CD8-positive, alpha-beta memory T cell (primary cell): ENCODE measurements around the gene GRN. TPM values are rescaled to one million over a fixed set of nuclear protein-coding genes. Genes with fewer than 3 reads are reported as not detected.

Experiments
- CTCF ChIA-PET: fragments of 350-600 bp; sonication (Branson Sonifier 250); formaldehyde crosslinking; loops from one replicate; lab custom pipeline; 2021; ENCODE audit warnings: antibody characterized with exemption; lab: Charles Lee
- POLR2A ChIA-PET: fragments of 350-600 bp; sonication (Branson Sonifier 250); formaldehyde crosslinking; loops from one replicate; lab custom pipeline; 2021; ENCODE audit warnings: antibody characterized with exemption; lab: Charles Lee
- DNase-seq, 5 donors: peaks; one replicate each; pipeline versions ENCODE4 v3.0.0 to v3.0.0-alpha.2; 2020 to 2022; ENCODE audit warnings: mixed read lengths in 1 of 5
- H3K27ac ChIP-seq: one replicate; pipeline ENCODE4 v1.7.0; 2013; ENCODE audit warnings: low read depth, mild to moderate bottlenecking, low read length, moderate library complexity
- H3K27me3 ChIP-seq: 2 replicates; pipeline ENCODE4 v1.7.0; 2013; ENCODE audit warnings: low read length, mild to moderate bottlenecking; ENCODE audit not compliant: insufficient read depth, poor library complexity, severe bottlenecking
- H3K36me3 ChIP-seq: 2 replicates; pipeline ENCODE4 v1.7.0; 2013; ENCODE audit warnings: mild to moderate bottlenecking, low read length, moderate library complexity; ENCODE audit not compliant: insufficient read depth
- H3K4me1 ChIP-seq: 2 replicates; pipeline ENCODE4 v1.7.0; 2013; ENCODE audit warnings: mild to moderate bottlenecking, low read length, moderate library complexity; ENCODE audit not compliant: insufficient read depth
- H3K4me3 ChIP-seq: 2 replicates; pipeline ENCODE4 v1.7.0; 2013; ENCODE audit warnings: mild to moderate bottlenecking, low read length
- H3K9me3 ChIP-seq: 2 replicates; pipeline ENCODE4 v1.7.0; 2013; ENCODE audit warnings: mild to moderate bottlenecking, low read length
- H3K27ac Mint-ChIP-seq, 8 donors: one replicate each; pipeline ENCODE4 v1.8.0; 2020 to 2021; ENCODE audit warnings: mixed read lengths in 8 of 8, mild to moderate bottlenecking in 6 of 8, inconsistent platforms in 3 of 8, moderate library complexity in 3 of 8
- H3K27me3 Mint-ChIP-seq, 2 donors: one replicate each; pipeline ENCODE4 v1.8.0; 2020 to 2021; ENCODE audit warnings: mixed read lengths in 2 of 2, mild to moderate bottlenecking in 1 of 2, moderate library complexity in 1 of 2
- H3K36me3 Mint-ChIP-seq, 3 donors: one replicate each; pipeline ENCODE4 v1.8.0; 2020 to 2021; ENCODE audit warnings: mixed read lengths in 3 of 3, inconsistent platforms in 1 of 3, mild to moderate bottlenecking in 1 of 3
- H3K4me1 Mint-ChIP-seq, 3 donors: one replicate each; pipeline ENCODE4 v1.8.0; 2020 to 2021; ENCODE audit warnings: mixed read lengths in 3 of 3, inconsistent platforms in 1 of 3, mild to moderate bottlenecking in 1 of 3
- H3K4me3 Mint-ChIP-seq, 7 donors: one replicate each; pipeline ENCODE4 v1.8.0; 2020 to 2021; ENCODE audit warnings: mixed read lengths in 7 of 7, mild to moderate bottlenecking in 6 of 7, moderate library complexity in 4 of 7, inconsistent platforms in 2 of 7
- H3K9me3 Mint-ChIP-seq, 5 donors: one replicate each; pipeline ENCODE4 v1.8.0; 2020 to 2022; ENCODE audit warnings: mixed read lengths in 5 of 5, mild to moderate bottlenecking in 3 of 5, moderate library complexity in 2 of 5, inconsistent platforms in 1 of 5
- polyA plus RNA-seq: library from polyadenylated mRNA; unstranded; fragments of 300-500 nt; fragmentation: Illumina TruSeq; gene quantifications from one replicate; pipeline ENCODE4 v1.2.3, GENCODE V29; 2021
- total RNA-seq, 2 experiments: library from RNA; stranded (reverse); gene quantifications; one replicate each; pipeline ENCODE4 v1.2.3, GENCODE V29; 2021

GRN gene
- total and polyA plus RNA-seq, 3 experiments from 2014 or later, result 48.7 to 56.4 (median 50.3) TPM

DNA sequence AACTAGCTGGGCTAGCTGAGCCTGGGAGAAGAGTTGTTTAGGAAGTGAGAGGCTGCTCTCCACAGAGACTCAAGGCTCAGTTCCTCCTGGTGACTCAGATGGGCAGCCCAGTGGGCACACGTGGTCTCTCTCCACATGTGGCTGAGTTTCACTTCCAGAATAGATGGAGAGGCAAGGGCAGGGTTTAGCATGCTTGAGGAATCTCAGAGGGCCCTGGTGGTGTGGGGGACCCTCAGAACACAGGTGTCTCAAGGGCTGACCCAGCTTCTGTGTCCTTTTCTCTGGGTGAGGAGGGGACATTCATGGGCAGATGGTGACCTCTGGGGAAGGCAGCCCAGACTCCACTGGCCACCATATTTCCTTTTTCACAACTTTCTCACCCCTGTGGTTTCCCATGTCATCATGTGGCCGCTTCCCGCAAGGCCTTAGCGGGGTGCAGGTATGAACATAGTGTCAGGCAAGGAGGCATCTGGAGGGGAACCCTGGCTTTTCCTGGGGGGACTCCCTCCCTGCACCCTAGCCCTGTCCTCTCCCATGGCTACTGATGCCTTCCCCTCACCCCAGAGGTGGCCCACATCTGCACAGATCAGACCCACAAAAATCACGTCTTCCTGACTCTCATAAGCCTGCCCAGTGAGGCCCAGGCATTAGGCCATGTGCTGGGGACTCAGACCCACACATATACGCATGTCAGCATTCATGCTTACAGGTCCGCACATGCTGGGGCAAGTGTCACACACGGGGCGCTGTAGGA lies 3.3 kb downstream of the GRN start:
- POLR2A ChIA-PET, result no interaction called here
- Histone ChIP-seq H3K4me3 (no peak overlapping the region), H3K27me3 (no peaks in the 10 kb centered on the region), H3K36me3 (no peaks in the 10 kb centered on the region), H3K4me1 (peaks cover 14% of the 10 kb centered on the region), H3K9me3 (no peaks in the 10 kb centered on the region), H3K27ac (no peak overlapping the region)
- Mint-ChIP-seq H3K4me3 (peak overlapping the region in 1 of 7 donors; percentile 55), H3K36me3 (peaks cover 0 to 10% (median 0%) of the 10 kb centered on the region in 3 donors), H3K27ac (peak overlapping the region in 3 of 8 donors; percentile 38 to 73 (median 70)), H3K4me1 (peaks cover 23 to 38% (median 25%) of the 10 kb centered on the region in 3 donors), H3K9me3 (no peaks in the 10 kb centered on the region), H3K27me3 (peaks cover 5% of the 10 kb centered on the region in 2 donors)
- no peak for DNase-seq
- CTCF ChIA-PET, result interaction anchor here (2.0 kb wide), 1 partner anchor 138 kb away, joined by 8 read pairs; no protein-coding TSS in a partner anchor

DNA sequence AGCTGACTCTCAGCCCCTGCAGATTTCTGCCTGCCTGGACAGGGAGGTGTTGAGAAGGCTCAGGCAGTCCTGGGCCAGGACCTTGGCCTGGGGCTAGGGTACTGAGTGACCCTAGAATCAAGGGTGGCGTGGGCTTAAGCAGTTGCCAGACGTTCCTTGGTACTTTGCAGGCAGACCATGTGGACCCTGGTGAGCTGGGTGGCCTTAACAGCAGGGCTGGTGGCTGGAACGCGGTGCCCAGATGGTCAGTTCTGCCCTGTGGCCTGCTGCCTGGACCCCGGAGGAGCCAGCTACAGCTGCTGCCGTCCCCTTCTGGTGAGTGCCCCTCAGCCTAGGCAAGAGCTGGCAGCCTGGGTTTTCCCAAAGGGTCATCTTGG lies 3.9 kb downstream of the GRN start:
- CTCF ChIA-PET, result interaction anchor here (2.0 to 6.7 kb wide), 3 partner anchors 12 to 139 kb away, joined by 8 to 54 read pairs (median 31); partner anchors contain the start of gene FAM171A2
- Mint-ChIP-seq H3K27me3 (peaks cover 0 to 2% of the 10 kb centered on the region in 2 donors), H3K36me3 (peaks cover 0 to 10% (median 0%) of the 10 kb centered on the region in 3 donors), H3K27ac (no peak overlapping the region), H3K4me1 (peaks cover 23 to 38% (median 25%) of the 10 kb centered on the region in 3 donors), H3K9me3 (no peaks in the 10 kb centered on the region), H3K4me3 (peak overlapping the region in 1 of 7 donors; percentile 55)
- Histone ChIP-seq H3K27ac (no peak overlapping the region), H3K4me1 (peaks cover 14% of the 10 kb centered on the region), H3K9me3 (no peaks in the 10 kb centered on the region), H3K27me3 (no peaks in the 10 kb centered on the region), H3K36me3 (no peaks in the 10 kb centered on the region), H3K4me3 (no peak overlapping the region)
- POLR2A ChIA-PET, result no interaction called here
- DNase-seq, result no peak

DNA sequence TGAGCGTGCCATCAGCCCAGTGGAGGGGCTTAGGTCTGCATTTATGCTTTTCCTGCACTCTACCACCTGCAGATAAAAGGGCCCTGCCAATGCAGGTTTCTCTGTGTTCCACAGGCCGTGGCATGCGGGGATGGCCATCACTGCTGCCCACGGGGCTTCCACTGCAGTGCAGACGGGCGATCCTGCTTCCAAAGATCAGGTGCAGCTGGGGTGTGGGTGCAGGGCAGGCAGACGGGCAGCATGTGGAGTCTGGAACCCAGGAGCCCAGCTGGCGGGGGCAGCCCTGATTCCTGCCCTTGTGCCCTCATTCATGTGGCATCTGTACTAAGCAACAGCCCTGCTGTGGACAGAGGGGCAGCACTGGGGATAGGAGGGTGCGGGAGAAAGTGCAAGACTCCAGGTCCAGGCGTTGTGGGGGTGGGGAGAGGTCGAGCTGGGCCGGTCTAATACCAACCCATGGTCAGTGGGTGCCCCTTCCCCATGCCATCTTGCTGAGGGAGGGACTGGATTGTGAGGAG lies 4.5 kb downstream of the GRN start:
- Mint-ChIP-seq H3K9me3 (no peaks in the 10 kb centered on the region), H3K27me3 (no peaks in the 10 kb centered on the region)
- H3K4me1 ChIP-seq, result peaks cover 14% of the 10 kb centered on the region

DNA sequence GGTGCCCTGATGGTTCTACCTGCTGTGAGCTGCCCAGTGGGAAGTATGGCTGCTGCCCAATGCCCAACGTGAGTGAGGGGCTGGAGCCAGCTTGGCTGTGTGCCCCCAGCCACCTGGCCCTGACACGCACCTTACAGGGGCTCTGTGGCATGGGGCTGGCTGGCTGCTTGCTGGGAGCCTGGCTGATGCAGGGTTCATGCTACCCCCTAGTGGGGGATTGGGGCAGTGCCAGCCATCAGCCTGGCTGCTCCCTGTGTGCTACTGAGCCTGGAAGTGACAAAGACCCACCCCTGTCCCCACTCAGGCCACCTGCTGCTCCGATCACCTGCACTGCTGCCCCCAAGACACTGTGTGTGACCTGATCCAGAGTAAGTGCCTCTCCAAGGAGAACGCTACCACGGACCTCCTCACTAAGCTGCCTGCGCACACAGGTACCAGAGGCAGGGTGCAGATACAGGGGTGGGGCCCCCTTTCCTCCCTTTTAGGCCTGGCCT lies 5.7 kb downstream of the GRN start:
- H3K36me3 Mint-ChIP-seq, result peaks cover 0 to 7% (median 0%) of the 10 kb centered on the region in 3 donors
- POLR2A ChIA-PET, result interaction anchor here (0.5 to 0.9 kb wide), 2 partner anchors 15 to 131 kb away, joined by 3 read pairs; partner anchors contain the start of gene UBTF

More for the DNA sequence above, 4.5 kb downstream of the GRN start:
- Mint-ChIP-seq H3K27ac (no peak overlapping the region), H3K4me3 (no peak overlapping the region), H3K4me1 (peaks cover 23 to 38% (median 25%) of the 10 kb centered on the region in 3 donors), H3K36me3 (peaks cover 0 to 10% (median 0%) of the 10 kb centered on the region in 3 donors)
- H3K27me3 ChIP-seq, result no peaks in the 10 kb centered on the region
- no peak overlapping the region for H3K4me3 ChIP-seq
- POLR2A ChIA-PET, result no interaction called here
- CTCF ChIA-PET, result interaction anchor here (1.4 to 6.7 kb wide), 4 partner anchors 12 to 143 kb away, joined by 5 to 54 read pairs (median 18); partner anchors contain the start of gene FAM171A2
- no peaks in the 10 kb centered on the region for H3K9me3 ChIP-seq
- no peaks in the 10 kb centered on the region for H3K36me3 ChIP-seq
- DNase-seq, result no peak
- H3K27ac ChIP-seq, result no peak overlapping the region

DNA sequence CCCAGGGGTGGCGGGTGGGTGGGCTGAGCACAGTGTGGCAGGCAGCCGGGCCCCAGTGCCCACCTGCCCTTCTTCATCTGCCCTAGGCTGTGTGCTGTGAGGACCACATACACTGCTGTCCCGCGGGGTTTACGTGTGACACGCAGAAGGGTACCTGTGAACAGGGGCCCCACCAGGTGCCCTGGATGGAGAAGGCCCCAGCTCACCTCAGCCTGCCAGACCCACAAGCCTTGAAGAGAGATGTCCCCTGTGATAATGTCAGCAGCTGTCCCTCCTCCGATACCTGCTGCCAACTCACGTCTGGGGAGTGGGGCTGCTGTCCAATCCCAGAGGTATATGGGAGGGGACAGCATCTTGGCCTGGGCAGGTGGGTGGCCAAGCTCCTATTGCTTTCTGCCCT lies 6.4 kb downstream of the GRN start:
- Histone ChIP-seq H3K36me3 (no peaks in the 10 kb centered on the region), H3K4me3 (no peak overlapping the region), H3K9me3 (no peaks in the 10 kb centered on the region), H3K27ac (no peak overlapping the region), H3K4me1 (peaks cover 4% of the 10 kb centered on the region), H3K27me3 (no peaks in the 10 kb centered on the region)
- DNase-seq, result no peak
- no peak overlapping the region for H3K4me3 Mint-ChIP-seq
- H3K36me3 Mint-ChIP-seq, result peaks cover 0 to 7% (median 0%) of the 10 kb centered on the region in 3 donors
- no peak overlapping the region for H3K27ac Mint-ChIP-seq
- no peaks in the 10 kb centered on the region for H3K9me3 Mint-ChIP-seq
- peaks cover 5 to 23% (median 10%) of the 10 kb centered on the region in 3 donors for H3K4me1 Mint-ChIP-seq
- ChIA-PET CTCF (interaction anchor here (1.1 to 6.7 kb wide), 6 partner anchors 10 to 164 kb away, joined by 4 to 54 read pairs (median 4); partner anchors contain the start of genes FAM171A2 and TMUB2), POLR2A (interaction anchor here (0.9 kb wide), 1 partner anchor 132 kb away, joined by 3 read pairs; the partner anchor contains the start of gene UBTF)
- peaks cover 0 to 6% of the 10 kb centered on the region in 2 donors for H3K27me3 Mint-ChIP-seq

More for the DNA sequence above, 5.7 kb downstream of the GRN start:
- Histone ChIP-seq H3K27me3 (no peaks in the 10 kb centered on the region), H3K27ac (no peak overlapping the region), H3K9me3 (no peaks in the 10 kb centered on the region), H3K4me3 (no peak overlapping the region), H3K4me1 (peaks cover 11% of the 10 kb centered on the region), H3K36me3 (no peaks in the 10 kb centered on the region)
- Mint-ChIP-seq H3K9me3 (no peaks in the 10 kb centered on the region), H3K4me1 (peaks cover 12 to 30% (median 17%) of the 10 kb centered on the region in 3 donors), H3K4me3 (peak overlapping the region in 2 of 7 donors; percentile 32 to 45), H3K27ac (no peak overlapping the region), H3K27me3 (peaks cover 0 to 4% of the 10 kb centered on the region in 2 donors)
- DNase-seq, result peak; percentile 49 to 75 (median 60)
- CTCF ChIA-PET, result interaction anchor here (1.0 to 6.7 kb wide), 8 partner anchors 10 to 163 kb away, joined by 3 to 54 read pairs (median 5); partner anchors contain the start of genes FAM171A2 and TMUB2

DNA sequence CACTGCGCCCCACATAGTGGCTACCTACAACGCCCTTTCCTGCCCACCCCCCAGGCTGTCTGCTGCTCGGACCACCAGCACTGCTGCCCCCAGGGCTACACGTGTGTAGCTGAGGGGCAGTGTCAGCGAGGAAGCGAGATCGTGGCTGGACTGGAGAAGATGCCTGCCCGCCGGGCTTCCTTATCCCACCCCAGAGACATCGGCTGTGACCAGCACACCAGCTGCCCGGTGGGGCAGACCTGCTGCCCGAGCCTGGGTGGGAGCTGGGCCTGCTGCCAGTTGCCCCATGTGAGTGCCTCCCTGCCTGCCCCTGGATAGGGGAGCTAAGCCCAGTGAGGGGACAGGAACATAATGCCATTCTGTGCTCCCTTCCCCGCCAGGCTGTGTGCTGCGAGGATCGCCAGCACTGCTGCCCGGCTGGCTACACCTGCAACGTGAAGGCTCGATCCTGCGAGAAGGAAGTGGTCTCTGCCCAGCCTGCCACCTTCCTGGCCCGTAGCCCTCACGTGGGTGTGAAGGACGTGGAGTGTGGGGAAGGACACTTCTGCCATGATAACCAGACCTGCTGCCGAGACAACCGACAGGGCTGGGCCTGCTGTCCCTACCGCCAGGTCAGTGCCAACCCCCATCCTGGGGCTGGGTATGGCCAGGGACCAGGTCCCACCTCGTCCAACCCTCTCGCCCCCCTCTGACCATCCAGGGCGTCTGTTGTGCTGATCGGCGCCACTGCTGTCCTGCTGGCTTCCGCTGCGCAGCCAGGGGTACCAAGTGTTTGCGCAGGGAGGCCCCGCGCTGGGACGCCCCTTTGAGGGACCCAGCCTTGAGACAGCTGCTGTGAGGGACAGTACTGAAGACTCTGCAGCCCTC lies 7.1 kb downstream of the GRN start:
- no peak for DNase-seq
- no peaks in the 10 kb centered on the region for H3K36me3 ChIP-seq
- H3K27ac ChIP-seq, result no peak overlapping the region
- CTCF ChIA-PET, result interaction anchor here (0.9 to 6.7 kb wide), 6 partner anchors 9 to 165 kb away, joined by 4 to 54 read pairs (median 4); partner anchors contain the start of genes FAM171A2 and TMUB2
- Mint-ChIP-seq H3K4me1 (peaks cover 5 to 22% (median 9%) of the 10 kb centered on the region in 3 donors), H3K9me3 (no peaks in the 10 kb centered on the region), H3K27ac (no peak overlapping the region), H3K36me3 (peaks cover 0 to 7% (median 0%) of the 10 kb centered on the region in 3 donors), H3K4me3 (peak overlapping the region in 5 of 7 donors; percentile 48 to 87 (median 73)), H3K27me3 (peaks cover 0 to 6% of the 10 kb centered on the region in 2 donors)
- POLR2A ChIA-PET, result interaction anchor here (0.8 to 3.2 kb wide), 3 partner anchors 11 to 136 kb away, joined by 3 to 16 read pairs (median 15); partner anchors contain the start of gene FAM171A2
- H3K9me3 ChIP-seq, result no peaks in the 10 kb centered on the region
- no peak overlapping the region for H3K4me3 ChIP-seq
- H3K4me1 ChIP-seq, result peaks cover 3% of the 10 kb centered on the region
- no peaks in the 10 kb centered on the region for H3K27me3 ChIP-seq
